Spinal cord (tissue), 4 donors: ENCODE data around the gene CAVIN4. TPM values are rescaled to one million over a fixed set of nuclear protein-coding genes. Genes with fewer than 3 reads are reported as not detected.

ENCODE experiments used
- polyA plus RNA-seq, 2 donors: library from polyadenylated mRNA; unstranded; fragments of 120-200 nt; gene quantifications; one replicate each; pipeline ENCODE4 v1.2.1, GENCODE V29; 2013; ENCODE audit not compliant: insufficient read length in 2 of 2
- total RNA-seq, 2 donors: library from RNA; depleted of rRNA in 1 of 2; stranded (reverse); fragments of 120-200 nt in 1 of 2; fragments of >200 nt in 1 of 2; gene quantifications; one replicate each; pipeline versions ENCODE4 v1.2.3 to v1.2.4, GENCODE V29; 2013 to 2014

Gene CAVIN4
- total and polyA plus RNA-seq, 4 donors, result 1.8 to 3.3 (median 3.0) TPM

Other genes with a start within 250 kb of the CAVIN4 start
- 10 to 100 TPM; 25.2 to 33.5 TPM for gene TEX10, start 225.1 kb upstream of the CAVIN4 start, total RNA-seq
- 10 to 100 TPM; 24.9 to 26.0 TPM for gene TEX10, start 225.1 kb upstream of the CAVIN4 start, polyA plus RNA-seq
- 10 to 100 TPM; 22.2 to 30.5 TPM for gene MSANTD3, start 150.9 kb upstream of the CAVIN4 start, total RNA-seq
- gene MSANTD3, start 150.9 kb upstream of the CAVIN4 start, polyA plus RNA-seq, result 10 to 100 TPM; 32.5 to 32.9 TPM
- 10 to 100 TPM; 13.1 to 13.5 TPM for gene TMEFF1, start 104.9 kb upstream of the CAVIN4 start, total RNA-seq
- gene TMEFF1, start 104.9 kb upstream of the CAVIN4 start, polyA plus RNA-seq, result 10 to 100 TPM; 17.8 to 18.0 TPM